Endometrium (tissue), 2 donors: Measurements from ENCODE around the gene TMEM240.
"Not testable (repeated sequence)": the region's sequence is repeated elsewhere in the genome, so short reads cannot be mapped to it uniquely, and the experiment has no call there.

ENCODE experiments used
- FAIRE-seq: peaks from 2 replicates; lab custom pipeline; 2012; peaks lifted over from hg19 to GRCh38; lab: Jason Lieb, UNC
- donor health status: control.
- donor health status: control.

The TMEM240 gene

DNA sequence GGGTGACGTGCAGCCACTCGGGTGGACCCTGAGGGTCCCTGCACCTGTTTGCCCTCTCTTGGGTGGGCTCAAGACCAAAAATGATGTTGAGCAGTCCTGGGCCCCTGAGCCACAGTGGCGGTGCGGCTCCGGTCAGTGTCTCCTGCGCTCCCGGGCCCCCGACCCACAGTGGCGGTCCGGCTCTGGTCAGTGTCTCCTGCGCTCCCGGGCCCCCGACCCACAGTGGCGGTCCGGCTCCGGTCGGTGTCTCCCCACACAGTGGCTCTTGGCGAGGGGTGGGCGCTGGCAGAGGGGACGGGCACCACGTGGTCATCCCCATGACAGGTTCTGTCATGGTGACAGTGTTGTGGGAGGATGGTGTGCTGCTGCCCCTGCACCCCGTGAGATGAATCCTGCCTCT lies 46.1 kb downstream of the TMEM240 start:
- FAIRE-seq, result not testable (repeated sequence)

DNA sequence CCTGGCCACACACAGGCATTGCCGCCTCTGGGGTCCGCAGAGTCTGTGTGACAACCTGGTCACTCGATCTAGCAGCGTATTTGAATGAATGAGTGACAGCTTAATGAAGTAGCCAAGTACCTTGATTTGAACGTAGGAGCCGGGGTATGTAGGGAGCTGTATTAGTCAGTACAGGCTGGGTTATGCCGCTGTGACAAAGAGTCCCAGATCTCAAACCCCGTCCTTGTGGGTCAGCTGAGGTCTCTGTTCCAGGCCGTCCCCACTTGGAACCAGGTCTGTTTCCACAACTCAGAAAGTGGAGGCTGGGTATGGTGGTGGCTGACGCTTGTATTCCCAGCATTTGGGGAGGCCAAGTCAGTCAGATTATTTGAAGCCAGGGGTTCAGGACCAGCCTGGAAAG lies 48.8 kb downstream of the TMEM240 start:
- no peak for FAIRE-seq

DNA sequence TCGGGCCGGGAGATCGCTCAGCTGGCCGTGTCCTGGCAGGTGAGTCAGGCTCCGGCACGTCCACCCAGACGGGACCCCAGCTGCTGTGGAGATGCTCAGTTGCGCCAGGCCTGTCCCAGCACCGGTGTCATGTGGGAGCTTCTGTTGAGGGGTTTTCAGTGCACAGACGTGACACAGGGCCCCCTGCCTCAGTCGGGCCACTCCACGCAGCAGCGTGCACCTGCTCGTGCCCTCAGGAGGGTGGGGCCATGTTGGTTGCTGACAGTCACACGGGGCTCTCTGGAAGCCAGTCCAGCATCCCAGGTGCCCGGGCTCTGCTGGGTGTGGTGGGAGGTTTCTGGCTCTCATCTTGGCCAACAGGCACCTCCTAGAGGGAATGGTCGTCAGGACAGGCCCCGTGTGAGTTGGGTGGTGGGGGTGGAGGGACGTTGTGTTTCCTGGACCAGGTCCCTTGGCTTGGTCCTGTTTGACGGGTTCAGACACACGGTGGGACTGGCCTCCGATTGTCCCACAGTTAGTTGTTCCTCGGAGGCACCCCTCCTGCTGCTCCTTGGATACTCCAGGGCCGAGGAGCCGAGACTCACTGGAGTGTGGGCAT lies 49.7 kb downstream of the TMEM240 start:
- no peak for FAIRE-seq

- no peak for FAIRE-seq
Observed at GRCh38 chr1:1489861-1490260, 50.6 kb downstream of the TMEM240 start.

DNA sequence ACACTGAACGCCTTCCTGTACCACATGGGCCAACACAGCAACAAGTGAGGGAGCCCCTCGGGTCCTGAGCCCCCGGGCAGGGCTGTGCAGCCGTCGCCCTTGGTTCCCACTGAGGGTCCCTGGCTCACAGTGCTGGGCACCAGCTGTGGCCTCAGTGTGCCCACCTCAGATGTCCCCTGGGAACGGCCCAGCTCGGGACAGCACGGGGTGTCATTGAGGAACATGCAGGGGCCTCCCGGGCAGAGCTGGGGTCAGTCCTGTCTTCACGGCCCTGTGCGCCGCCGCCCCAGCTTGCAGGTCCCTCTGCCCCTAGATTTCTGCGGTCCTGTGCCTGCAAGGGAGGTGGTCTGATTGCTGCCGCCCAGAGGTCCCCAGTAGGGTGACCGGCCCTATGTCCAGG lies 51.2 kb downstream of the TMEM240 start:
- no peak for FAIRE-seq

- FAIRE-seq, result no peak
Observed at GRCh38 chr1:1487701-1488100, 52.7 kb downstream of the TMEM240 start.

- not testable (repeated sequence) for FAIRE-seq
Observed at GRCh38 chr1:1485755-1486317, 54.6 kb downstream of the TMEM240 start.

DNA sequence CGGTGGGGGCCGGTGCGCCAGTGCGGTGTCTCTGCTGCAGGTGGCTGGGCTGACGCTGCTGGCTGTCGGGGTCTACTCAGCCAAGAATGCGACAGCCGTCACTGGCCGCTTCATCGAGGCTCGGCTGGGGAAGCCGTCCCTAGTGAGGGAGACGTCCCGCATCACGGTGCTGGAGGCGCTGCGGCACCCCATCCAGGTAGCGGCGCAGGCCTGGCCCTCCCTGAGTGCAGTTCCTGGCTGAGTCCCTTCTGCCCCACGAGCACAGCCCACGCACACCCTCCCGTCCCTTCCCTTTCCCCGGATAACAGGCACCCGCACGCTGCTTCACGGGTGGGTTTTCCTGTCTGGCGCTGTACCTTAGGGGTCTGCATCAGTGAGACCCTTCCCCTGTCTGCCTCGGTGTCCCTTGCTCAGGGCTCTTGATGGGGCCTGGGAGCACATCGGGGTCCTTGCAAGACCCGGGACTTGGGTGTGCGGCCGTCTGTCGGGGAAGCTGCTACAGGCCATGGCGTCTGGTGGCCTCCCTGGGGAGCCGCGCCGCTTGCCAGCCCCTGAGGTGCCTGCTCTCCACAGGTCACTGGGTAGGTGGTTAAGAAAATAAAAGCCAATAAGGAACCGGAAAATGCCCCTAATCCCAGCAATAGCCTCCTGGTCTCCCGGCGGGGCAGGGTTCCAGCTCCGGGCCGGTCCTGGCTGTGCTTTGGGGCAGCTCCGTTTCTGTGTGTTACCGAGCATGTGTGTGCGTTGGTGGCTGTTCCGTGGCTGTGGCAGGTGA lies 55.3 kb downstream of the TMEM240 start:
- not testable (repeated sequence) for FAIRE-seq
